ENCODE results near the gene TBX21. TPM values are rescaled to one million over a fixed set of nuclear protein-coding genes. Genes with fewer than 3 reads are reported as not detected.

The TBX21 gene
- total and polyA plus RNA-seq, 10 of the 15 experiments (the other 5 are each of a cell fraction or from before 2014, with no cell fraction given): 0.63 to 9.6 (median 5.0) TPM

- no TSS peak for BruUV-seq (replicated peaks)
- intact Hi-C loops (cut with micrococcal nuclease; ENCODE audit: unreplicated experiment): no loop called here
These were observed 46.2 kb upstream of the TBX21 start for GRCh38 chr17:47686664-47687327.

GRCh38 chr17:47687328-47687690, 45.7 kb upstream of the TBX21 start:
- Histone ChIP-seq H3K4me2 (ENCODE audit: control insufficient read depth, insufficient read depth) (no peak overlapping the region), H2AFZ (ENCODE audit: control insufficient read depth, low read depth, low read length) (no peak overlapping the region), H3K79me2 (ENCODE audit: control insufficient read depth, insufficient read depth, low read length) (no peaks in the 10 kb centered on the region), H3K4me3 (no peak overlapping the region), H3K27me3 (replicated peaks in 1 of 2; ENCODE audit: control insufficient read depth in 2 of 2, insufficient read depth in 2 of 2, low read length in 1 of 2) (no peaks in the 10 kb centered on the region), H4K20me1 (ENCODE audit: control insufficient read depth, insufficient read depth) (no peaks in the 10 kb centered on the region; the same call in 1 of the 2 replicates), H3K4me1 (ENCODE audit: control insufficient read depth, insufficient read depth, low read length) (no peaks in the 10 kb centered on the region), H3K9ac (ENCODE audit: control insufficient read depth, insufficient read depth, low read length) (no peak overlapping the region), H3K9me3 (replicated peaks; ENCODE audit: control insufficient read depth, insufficient read depth, low read length) (no peaks in the 10 kb centered on the region), H3K27ac (ENCODE audit: control insufficient read depth, insufficient read depth) (no peak overlapping the region), H3K36me3 (ENCODE audit: control insufficient read depth in 2 of 2, insufficient read depth in 2 of 2, low read length in 1 of 2) (peaks cover 10 to 17% of the 10 kb centered on the region in 2 experiments)
- CTCF ChIA-PET: interaction anchor here (1.1 to 1.8 kb wide), 3 partner anchors 11 to 116 kb away, joined by 3 to 5 read pairs (median 3); no protein-coding TSS in a partner anchor
- TF ChIP-seq STAT3 (IDR thresholded peaks at IDR 0.05; ENCODE audit: low read depth, low read length) (no peak), PAX8 (IDR thresholded peaks at IDR 0.05) (no peak), MTA3 (IDR thresholded peaks at IDR 0.05; ENCODE audit: borderline replicate concordance, low read length) (peak; percentile 31; the same call in 1 of the 2 replicates)
- SMC1A ChIA-PET (ENCODE audit: uncharacterized antibody, unreplicated experiment): interaction anchor here (1.0 to 1.6 kb wide), 3 partner anchors 8 to 23 kb away, joined by 3 to 8 read pairs (median 4); no protein-coding TSS in a partner anchor
- in situ Hi-C loops (cut with MboI) (no loop called here), intact Hi-C loops (cut with micrococcal nuclease; ENCODE audit: unreplicated experiment) (no loop called here)
- DNase-seq (ENCODE audit: low read depth, low spot score) (no peak), FAIRE-seq (no peak), ATAC-seq (no peak)
- RAD21 ChIA-PET (ENCODE audit: unreplicated experiment): interaction anchor here (1.1 kb wide), 1 partner anchor 24 kb away, joined by 3 read pairs; no protein-coding TSS in a partner anchor
- no TSS peak for BruUV-seq (replicated peaks)
- POLR2A ChIA-PET: interaction anchor here (1.7 kb wide), 1 partner anchor 38 kb away, joined by 5 read pairs; the partner anchor contains the start of gene KPNB1

More at GRCh38 chr17:47686664-47687327, 46.2 kb upstream of the TBX21 start:
- no peak for FAIRE-seq
- no peak overlapping the region for H3K4me2 ChIP-seq (ENCODE audit: control insufficient read depth, insufficient read depth)
- H3K27me3 ChIP-seq (replicated peaks in 1 of 2; ENCODE audit: control insufficient read depth in 2 of 2, insufficient read depth in 2 of 2, low read length in 1 of 2): no peaks in the 10 kb centered on the region
- H3K4me3 ChIP-seq: no peak overlapping the region
- CTCF ChIA-PET: interaction anchor here (1.8 kb wide), 1 partner anchor 11 kb away, joined by 5 read pairs; no protein-coding TSS in a partner anchor
- no peak for DNase-seq (ENCODE audit: low read depth, low spot score)
- WGBS (ENCODE audit: insufficient coverage, insufficient replicate concordance, low lambda C conversion rate, missing lambda C conversion rate): 93% methylated on average over 7 of the region's 7 CpGs
- TF ChIP-seq SIN3A (IDR thresholded peaks at IDR 0.05; ENCODE audit: low read depth, low read length) (no peak), TARDBP (IDR thresholded peaks at IDR 0.05; ENCODE audit: borderline replicate concordance) (0 out of 2 replicates have a peak, but pooled peaks have one; percentile 17)
- H3K79me2 ChIP-seq (ENCODE audit: control insufficient read depth, insufficient read depth, low read length): no peaks in the 10 kb centered on the region
- SMC1A ChIA-PET (ENCODE audit: uncharacterized antibody, unreplicated experiment): interaction anchor here (1.6 kb wide), 1 partner anchor 22 kb away, joined by 8 read pairs; no protein-coding TSS in a partner anchor
- in situ Hi-C loops (cut with MboI): no loop called here
- no peak overlapping the region for H3K9ac ChIP-seq (ENCODE audit: control insufficient read depth, insufficient read depth, low read length)
- no peak overlapping the region for H3K27ac ChIP-seq (ENCODE audit: control insufficient read depth, insufficient read depth)
- no peaks in the 10 kb centered on the region for H3K4me1 ChIP-seq (ENCODE audit: control insufficient read depth, insufficient read depth, low read length)
- no peak overlapping the region for H2AFZ ChIP-seq (ENCODE audit: control insufficient read depth, low read depth, low read length)
- POLR2A ChIA-PET: interaction anchor here (1.7 kb wide), 1 partner anchor 38 kb away, joined by 5 read pairs; the partner anchor contains the start of gene KPNB1
- no peaks in the 10 kb centered on the region; the same call in 1 of the 2 replicates for H4K20me1 ChIP-seq (ENCODE audit: control insufficient read depth, insufficient read depth)
- H3K36me3 ChIP-seq (ENCODE audit: control insufficient read depth in 2 of 2, insufficient read depth in 2 of 2, low read length in 1 of 2): peaks cover 10 to 22% of the 10 kb centered on the region in 2 experiments
- RAD21 ChIA-PET (ENCODE audit: unreplicated experiment): no interaction called here
- H3K9me3 ChIP-seq (replicated peaks; ENCODE audit: control insufficient read depth, insufficient read depth, low read length): no peaks in the 10 kb centered on the region
- no peak for ATAC-seq

Data from GM12878 (cell line).